ENCODE measurements around the gene ANKH.

DNA sequence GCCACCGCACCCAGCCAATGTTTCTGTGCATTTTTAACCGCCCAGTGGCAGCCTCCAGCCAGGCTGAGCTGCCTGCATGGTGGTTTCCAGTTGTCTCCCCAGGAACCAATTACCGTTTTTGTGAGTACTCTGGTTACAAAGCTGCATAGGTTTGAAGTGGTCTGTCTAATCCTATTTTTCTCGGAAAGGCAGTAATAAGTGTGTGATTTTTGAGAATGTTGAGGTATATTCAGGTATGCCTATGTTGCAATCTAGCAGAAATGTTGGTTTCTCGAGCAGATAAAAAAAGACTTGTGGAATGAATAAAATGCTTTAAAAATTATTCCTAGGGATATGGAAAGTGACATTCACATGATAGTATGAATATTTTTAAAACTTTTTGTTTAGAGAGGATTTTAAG lies 41.5 kb upstream of the ANKH start:
- TF ChIP-seq GATA2 (IDR thresholded peaks at IDR 0.05; ENCODE audit: low read depth, low read length) (no peak), GATA3 (IDR thresholded peaks at IDR 0.05; ENCODE audit: low read depth, low read length) (no peak)
